GM13976 (cell line): ENCODE results near the gene CLTA.
"Not testable (repeated sequence)": the region's sequence is repeated elsewhere in the genome, so short reads cannot be mapped to it uniquely, and the experiment has no call there.

ENCODE experiments used
- DNase-seq: peaks from one replicate; pipeline ENCODE4 v3.0.0; 2012; ENCODE audit warnings: low spot score
- in situ Hi-C: fragments of 300-500 bp; cut with MboI; formaldehyde crosslinking; loops from one replicate; pipeline ENCODE4 v1.12.0; 2022; ENCODE audit warnings: low sequenced_read_pairs, mixed read lengths, inconsistent platforms; ENCODE audit not compliant: unreplicated experiment
- TF ChIP-seq, protein P1 (sequence below): IDR thresholded peaks from 2 replicates; pipeline ENCODE4 v1.5.1; 2012; ENCODE audit warnings: borderline replicate concordance, mild to moderate bottlenecking; ENCODE audit not compliant: insufficient read depth; ENCODE audit errors: extremely low read depth, missing control alignments, control extremely low read depth

The CLTA gene

DNA sequence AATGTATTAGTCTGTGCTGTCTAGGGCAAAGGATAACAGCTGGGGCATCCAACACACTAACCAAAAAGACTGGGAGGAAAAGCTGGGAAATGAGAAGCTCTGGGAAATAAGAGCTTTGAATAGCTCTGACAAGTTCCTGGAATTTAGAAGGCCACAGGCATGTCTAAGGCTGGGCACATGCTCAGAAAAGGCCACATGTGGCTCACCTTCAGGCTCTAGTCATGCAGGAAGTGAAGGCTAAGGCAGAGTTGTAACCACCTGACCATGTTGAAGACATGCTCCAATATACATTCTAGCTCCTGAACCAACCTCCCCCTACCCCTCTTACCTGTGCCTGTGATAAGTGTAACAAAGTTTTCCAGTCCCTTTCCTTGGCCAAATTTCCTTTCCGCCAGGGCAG is 31.7 kb downstream of the CLTA start:
- no peak for DNase-seq
- TF ChIP-seq, protein P1, sequence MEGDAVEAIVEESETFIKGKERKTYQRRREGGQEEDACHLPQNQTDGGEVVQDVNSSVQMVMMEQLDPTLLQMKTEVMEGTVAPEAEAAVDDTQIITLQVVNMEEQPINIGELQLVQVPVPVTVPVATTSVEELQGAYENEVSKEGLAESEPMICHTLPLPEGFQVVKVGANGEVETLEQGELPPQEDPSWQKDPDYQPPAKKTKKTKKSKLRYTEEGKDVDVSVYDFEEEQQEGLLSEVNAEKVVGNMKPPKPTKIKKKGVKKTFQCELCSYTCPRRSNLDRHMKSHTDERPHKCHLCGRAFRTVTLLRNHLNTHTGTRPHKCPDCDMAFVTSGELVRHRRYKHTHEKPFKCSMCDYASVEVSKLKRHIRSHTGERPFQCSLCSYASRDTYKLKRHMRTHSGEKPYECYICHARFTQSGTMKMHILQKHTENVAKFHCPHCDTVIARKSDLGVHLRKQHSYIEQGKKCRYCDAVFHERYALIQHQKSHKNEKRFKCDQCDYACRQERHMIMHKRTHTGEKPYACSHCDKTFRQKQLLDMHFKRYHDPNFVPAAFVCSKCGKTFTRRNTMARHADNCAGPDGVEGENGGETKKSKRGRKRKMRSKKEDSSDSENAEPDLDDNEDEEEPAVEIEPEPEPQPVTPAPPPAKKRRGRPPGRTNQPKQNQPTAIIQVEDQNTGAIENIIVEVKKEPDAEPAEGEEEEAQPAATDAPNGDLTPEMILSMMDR: no peak
- in situ Hi-C loops: no loop called here

DNA sequence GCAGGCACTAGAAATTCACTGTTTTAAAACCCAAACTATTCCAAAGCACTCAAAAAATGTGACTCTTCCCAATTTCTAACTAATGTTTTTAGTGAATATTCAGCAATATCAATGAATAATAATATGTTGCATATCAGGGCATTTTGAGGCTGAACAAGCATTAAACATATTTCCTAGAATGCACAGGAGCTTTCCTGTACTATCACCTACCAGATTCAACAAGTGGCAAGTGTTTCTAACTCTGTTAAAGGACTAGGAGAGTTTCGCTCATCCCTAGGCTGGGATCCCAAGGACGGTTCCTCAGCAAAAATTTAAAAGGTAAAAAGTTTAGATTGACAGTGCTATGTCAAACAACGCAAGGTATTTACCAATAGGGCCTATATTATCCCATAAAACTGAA is 46.5 kb downstream of the CLTA start:
- in situ Hi-C loops: no loop called here

DNA sequence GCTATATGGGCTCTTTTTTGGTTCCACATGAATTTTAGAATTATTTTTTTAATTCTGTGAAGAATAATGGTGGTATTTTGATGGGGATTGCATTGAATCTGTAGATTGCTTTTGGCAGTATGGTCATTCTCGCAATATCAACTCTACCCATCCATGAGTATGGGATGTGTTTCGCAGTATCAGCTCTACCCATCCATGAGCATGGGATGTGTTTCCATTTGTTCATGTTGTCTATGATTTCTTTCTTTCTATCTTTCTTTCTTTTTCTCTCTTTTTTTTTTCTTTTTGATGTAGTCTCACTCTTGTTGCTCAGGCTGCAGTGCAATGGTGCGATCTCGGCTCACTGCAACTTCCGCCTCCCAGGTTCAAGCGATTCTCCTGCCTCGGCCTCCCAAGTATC is 48.5 kb downstream of the CLTA start:
- in situ Hi-C loops, DNase-seq: not testable (repeated sequence)

More for the DNA sequence above, 46.5 kb downstream of the CLTA start:
- no peak for DNase-seq
- TF ChIP-seq, protein P1: no peak

DNA sequence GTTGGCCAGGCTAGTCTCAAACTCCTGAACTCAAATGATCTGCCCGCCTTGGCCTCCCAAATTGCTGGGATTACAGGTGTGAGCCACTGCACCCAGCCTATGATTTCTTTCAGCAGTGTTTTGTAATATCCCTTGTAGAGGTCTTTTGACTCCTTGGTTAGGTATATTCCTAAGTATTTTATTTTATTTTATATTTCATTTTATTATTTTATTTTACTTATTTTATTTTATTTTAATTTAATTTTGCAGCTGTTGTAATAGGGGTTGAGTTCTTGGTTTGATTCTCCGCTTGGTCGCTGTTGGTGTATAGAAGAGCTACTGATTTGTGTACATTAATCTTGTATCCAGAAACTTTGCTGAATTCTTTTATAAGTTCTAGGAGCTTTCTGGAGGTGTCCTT is 49.0 kb downstream of the CLTA start:
- in situ Hi-C loops: not testable (repeated sequence)

DNA sequence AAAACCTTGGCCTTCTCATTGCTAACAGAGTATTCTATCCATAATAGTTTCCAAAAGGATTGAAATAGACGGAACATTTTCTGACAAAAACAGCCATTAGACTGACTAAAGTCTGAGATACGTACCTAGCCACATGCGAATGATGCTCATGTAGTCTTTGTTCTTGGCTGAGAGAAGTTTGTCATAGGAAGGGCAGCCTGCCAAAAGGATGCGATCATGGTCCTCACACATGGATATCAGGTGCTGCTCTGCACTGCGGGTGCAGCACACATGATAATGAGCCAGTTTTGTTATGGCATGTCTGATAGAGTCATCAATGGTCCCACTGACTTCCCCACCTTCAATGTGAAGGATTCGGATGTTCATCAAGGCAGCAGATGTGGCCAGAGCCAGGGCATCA is 55.2 kb downstream of the CLTA start:
- in situ Hi-C loops: no loop called here
- TF ChIP-seq, protein P1: no peak
- DNase-seq: no peak

More for the DNA sequence above, 49.0 kb downstream of the CLTA start:
- not testable (repeated sequence) for DNase-seq

DNA sequence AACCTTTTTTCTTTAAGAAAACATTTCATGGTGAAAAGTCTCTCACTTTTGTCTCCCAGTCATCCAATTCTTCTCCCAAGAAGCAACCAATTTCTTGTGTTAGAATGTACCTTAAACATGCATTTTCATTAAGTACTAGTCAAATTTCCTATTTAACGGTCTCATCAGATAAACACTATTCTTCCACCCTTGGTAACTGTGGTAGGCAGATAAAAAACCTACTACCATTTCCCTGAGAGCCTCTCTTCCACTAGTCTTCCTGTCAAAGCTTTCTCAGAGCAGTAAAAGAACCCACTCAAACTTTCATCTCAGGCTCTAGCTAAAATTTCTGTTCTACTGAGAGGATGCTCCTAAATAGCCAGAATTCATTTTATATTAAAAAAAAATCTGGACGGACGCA is 56.6 kb downstream of the CLTA start:
- in situ Hi-C loops: no loop called here
- TF ChIP-seq, protein P1: no peak
- no peak for DNase-seq

DNA sequence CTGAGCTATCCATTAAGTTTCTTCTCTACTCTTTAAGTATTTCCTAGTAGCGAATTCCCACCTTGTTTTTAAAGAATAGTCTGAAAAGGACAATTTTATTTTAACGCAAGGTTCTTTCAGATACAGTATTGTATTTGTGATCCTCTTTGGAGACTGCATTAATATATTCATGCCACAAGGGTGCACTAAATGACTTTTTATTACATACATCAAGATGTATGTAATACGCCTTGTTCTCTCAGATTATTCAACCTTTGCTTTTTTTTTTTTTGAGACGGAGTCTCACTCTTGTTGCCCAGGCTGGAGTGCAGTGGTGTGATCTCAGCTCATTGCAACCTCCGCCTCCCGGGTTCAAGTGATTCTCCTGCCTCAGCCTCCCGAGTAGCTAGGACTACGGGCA is 57.3 kb downstream of the CLTA start:
- DNase-seq: peak; percentile 43
- in situ Hi-C loops: not testable (repeated sequence)

DNA sequence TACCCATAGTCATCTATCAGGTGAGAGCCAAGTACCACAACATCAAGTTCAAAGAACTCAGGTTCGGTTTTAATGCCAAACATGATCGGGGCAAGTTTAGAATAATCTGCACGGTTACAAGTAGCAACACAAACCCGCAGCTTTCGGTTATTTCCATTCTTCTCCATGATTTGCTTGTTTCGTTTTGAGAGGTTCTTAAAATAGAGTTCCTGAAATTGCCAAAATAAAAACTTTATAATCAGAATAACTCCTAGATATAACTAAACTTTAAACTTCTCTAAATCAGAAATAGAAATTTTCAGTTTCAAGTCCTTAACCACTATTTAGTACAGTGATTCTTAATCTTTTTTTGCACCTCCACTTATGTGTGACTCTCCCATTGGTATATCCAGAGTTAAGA is 58.5 kb downstream of the CLTA start:
- DNase-seq: no peak
- in situ Hi-C loops: no loop called here
- TF ChIP-seq, protein P1: no peak

DNA sequence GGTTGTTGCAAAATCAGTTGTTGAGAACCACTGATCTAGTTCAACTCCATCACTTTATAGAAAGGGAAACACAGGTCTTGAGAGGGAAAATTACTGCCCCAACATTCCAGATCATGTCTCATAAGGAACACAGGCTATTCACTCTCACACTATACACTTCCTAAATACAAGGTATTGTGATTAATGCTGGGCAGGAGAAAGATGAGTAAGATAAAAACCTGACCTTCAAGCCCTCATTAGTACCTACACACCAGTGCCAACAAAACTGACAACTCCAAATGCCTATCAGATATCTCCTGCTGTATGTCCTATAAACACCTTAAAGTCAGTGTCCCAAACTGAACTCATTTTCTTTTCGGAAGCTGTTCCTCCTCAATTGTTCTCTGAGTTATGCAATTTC is 59.4 kb downstream of the CLTA start:
- TF ChIP-seq, protein P1: no peak
- in situ Hi-C loops: no loop called here

More for the DNA sequence above, 59.4 kb downstream of the CLTA start:
- no peak for DNase-seq
